Erythroblast (primary cell): ENCODE data around the gene WDR7.

ENCODE experiments used
- GATA1 ChIP-seq: IDR thresholded peaks from 2 replicates; pipeline ENCODE4 v1.6.1; 2011; ENCODE audit warnings: low read depth, mild to moderate bottlenecking, control low read depth, low read length, moderate library complexity
- POLR2A ChIP-seq: IDR thresholded peaks from 2 replicates; pipeline ENCODE4 v1.6.1; 2011; ENCODE audit warnings: mild to moderate bottlenecking, low read length

GRCh38 chr18:56672981-56673380 is 21.8 kb downstream of the WDR7 start:
- TF ChIP-seq POLR2A: no peak
- no peak for TF ChIP-seq GATA1
